Measurements from ENCODE around the gene SLC2A2. TPM values are rescaled to one million over a fixed set of nuclear protein-coding genes. Genes with fewer than 3 reads are reported as not detected.

Gene SLC2A2
- not detected for total RNA-seq
- polyA plus RNA-seq = under 1 TPM in 1 of 2 donors, not detected in 1; 0.11 TPM
- long read RNA-seq, donor 1 = 0 reads
- long read RNA-seq, donor 2 = 0 reads
- long read RNA-seq, donor 3, partial matches to known transcripts = 0 of 1 reads
- long read RNA-seq, donor 3, other reads (novel, unspliced or antisense) = 0 of 1 reads

GRCh38 chr3:171026597-171027293 lies at the start of gene SLC2A2:
Gene SLC2A2, minus strand, starts transcription at chr3:171026720. Its CDS starts 50 bp downstream, at chr3:171026670.
- H3K4me3 ChIP-seq = no peak within 1 kb of the TSS
- no peak for TF ChIP-seq POLR2A (IDR thresholded peaks at IDR 0.05)
- TF ChIP-seq CTCF (IDR thresholded peaks at IDR 0.05) = no peak
- 88 to 94% (median 91%) methylated on average over 4 of the region's 4 CpGs for WGBS, 4 donors
- no peak within 1 kb of the TSS for H3K27ac ChIP-seq
- ATAC-seq (no peak), DNase-seq (no peak)
- H3K4me1 ChIP-seq = peaks cover 0 to 14% (median 5%) of the 10 kb centered on the region in 12 donors
- intact Hi-C loops (cut with DNase I) = no loop called here
- no peaks in the 10 kb centered on the region for H3K9me3 ChIP-seq
- H3K27me3 ChIP-seq = peaks cover 0 to 14% (median 0%) of the 10 kb centered on the region in 9 donors
- H3K36me3 ChIP-seq = no peaks in the 10 kb centered on the region

GRCh38 chr3:171072432-171072831 lies 45.9 kb upstream of the SLC2A2 start:
- Histone ChIP-seq H3K27me3 (no peaks in the 10 kb centered on the region), H3K9me3 (no peaks in the 10 kb centered on the region), H3K4me3 (no peak overlapping the region), H3K4me1 (peaks cover 0 to 9% (median 0%) of the 10 kb centered on the region in 12 donors), H3K27ac (no peak overlapping the region), H3K36me3 (peaks cover 0 to 28% (median 4%) of the 10 kb centered on the region in 9 donors)
- intact Hi-C loops (cut with DNase I) = no loop called here
- no peak for DNase-seq
- TF ChIP-seq CTCF (IDR thresholded peaks at IDR 0.05) = no peak
- TF ChIP-seq POLR2A (IDR thresholded peaks at IDR 0.05) = no peak
- no peak for ATAC-seq

- no peak for TF ChIP-seq CTCF (IDR thresholded peaks at IDR 0.05)
- TF ChIP-seq POLR2A (IDR thresholded peaks at IDR 0.05) = no peak
- DNase-seq (no peak), ATAC-seq (no peak)
- H3K9me3 ChIP-seq = no peaks in the 10 kb centered on the region
- H3K4me3 ChIP-seq = no peak overlapping the region
- no peaks in the 10 kb centered on the region for H3K27me3 ChIP-seq
- WGBS, 4 donors = 54 to 60% (median 57%) methylated on average over 3 of the region's 3 CpGs
- peaks cover 0 to 6% (median 0%) of the 10 kb centered on the region in 12 donors for H3K4me1 ChIP-seq
- intact Hi-C loops (cut with DNase I) = no loop called here
- peaks cover 0 to 39% (median 6%) of the 10 kb centered on the region in 9 donors for H3K36me3 ChIP-seq
- H3K27ac ChIP-seq = no peak overlapping the region
Measured at GRCh38 chr3:171068658-171069057, 42.1 kb upstream of the SLC2A2 start.

GRCh38 chr3:171066206-171066605 lies 39.7 kb upstream of the SLC2A2 start:
- Histone ChIP-seq H3K27ac (no peak overlapping the region), H3K27me3 (no peaks in the 10 kb centered on the region), H3K9me3 (no peaks in the 10 kb centered on the region), H3K4me1 (peaks cover 0 to 6% (median 0%) of the 10 kb centered on the region in 12 donors), H3K4me3 (no peak overlapping the region), H3K36me3 (peaks cover 0 to 42% (median 6%) of the 10 kb centered on the region in 9 donors)
- 81 to 88% (median 82%) methylated on average over 6 of the region's 6 CpGs for WGBS, 4 donors
- ATAC-seq (no peak), DNase-seq (no peak)
- TF ChIP-seq POLR2A (IDR thresholded peaks at IDR 0.05) (no peak), CTCF (IDR thresholded peaks at IDR 0.05) (no peak)
- intact Hi-C loops (cut with DNase I) = no loop called here

All from heart left ventricle (tissue), 16 donors.